ENCODE data around the gene N4BP2L1. TPM values are rescaled to one million over a fixed set of nuclear protein-coding genes. Genes with fewer than 3 reads are reported as not detected.

The N4BP2L1 gene
- total RNA-seq, 1 experiment from 2014 or later, result 9.3 TPM

DNA sequence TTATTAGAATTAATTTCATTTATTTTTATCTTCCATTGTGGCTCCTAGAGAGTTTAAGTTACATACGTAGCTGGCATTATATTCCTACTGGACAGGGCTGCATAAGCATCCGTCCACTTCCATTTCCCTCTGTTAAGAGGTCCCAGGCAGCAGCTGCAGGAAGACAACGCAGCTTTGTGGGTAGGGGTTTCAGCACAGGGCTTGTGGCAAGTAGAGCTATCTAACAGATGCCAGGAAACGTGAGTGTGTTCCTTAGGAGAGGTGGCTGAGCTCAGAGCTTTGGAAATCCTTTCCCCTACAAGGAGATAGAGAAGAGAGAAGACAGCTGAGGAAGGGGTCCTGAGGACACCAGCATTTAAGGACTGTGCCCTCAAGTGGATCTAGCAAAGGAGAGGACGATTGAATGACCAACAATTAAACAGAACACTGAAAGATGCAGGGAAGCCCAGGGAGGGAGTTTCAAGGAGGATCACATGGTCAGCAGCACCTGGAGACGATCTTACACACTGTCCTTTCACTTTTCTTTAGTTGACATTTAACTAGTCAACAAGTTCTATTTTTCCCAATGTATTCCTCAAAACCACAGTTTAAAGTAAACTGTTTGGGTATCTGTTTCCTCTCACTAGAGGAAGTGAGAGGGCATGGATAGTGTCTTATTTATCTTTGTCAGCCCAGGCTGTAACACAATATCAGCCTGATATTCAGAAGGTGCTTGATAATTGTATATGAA is 2.3 kb upstream of the N4BP2L1 start:
- H3K4me1 ChIP-seq, result peaks cover 22% of the 10 kb centered on the region
- no peaks in the 10 kb centered on the region for H3K27me3 Mint-ChIP-seq (ENCODE audit: insufficient read depth, unreplicated experiment)
- H3K27ac Mint-ChIP-seq (ENCODE audit: unreplicated experiment), result no peak overlapping the region
- TF ChIP-seq CTCF (IDR thresholded peaks at IDR 0.05; ENCODE audit: insufficient read depth in 1 of 2, low read depth in 1 of 2, low read length in 1 of 2, severe bottlenecking in 1 of 2, unreplicated experiment in 1 of 2), result no peak
- peaks cover 4% of the 10 kb centered on the region for H3K36me3 Mint-ChIP-seq (ENCODE audit: insufficient read depth, unreplicated experiment)
- no peaks in the 10 kb centered on the region for H3K9me3 Mint-ChIP-seq (ENCODE audit: unreplicated experiment)
- BruUV-seq (replicated peaks), result no TSS peak
- DNase-seq, result no peak
- POLR2A ChIA-PET, result no interaction called here
- intact Hi-C loops (cut with micrococcal nuclease; ENCODE audit: unreplicated experiment), result no loop called here
- H3K9me3 ChIP-seq, result no peaks in the 10 kb centered on the region
- H3K4me1 Mint-ChIP-seq (ENCODE audit: low read depth, unreplicated experiment), result peaks cover 12% of the 10 kb centered on the region
- no peak overlapping the region for H3K4me3 ChIP-seq (ENCODE audit: low read depth, low read length)
- CTCF ChIA-PET, result no interaction called here
- H3K36me3 ChIP-seq (ENCODE audit: control insufficient read depth, insufficient read depth, low read length), result no peaks in the 10 kb centered on the region
- no peak overlapping the region for H3K4me3 Mint-ChIP-seq (ENCODE audit: unreplicated experiment)
- H3K27me3 ChIP-seq (replicated peaks; ENCODE audit: control insufficient read depth, insufficient read depth, low read length), result no peaks in the 10 kb centered on the region

DNA sequence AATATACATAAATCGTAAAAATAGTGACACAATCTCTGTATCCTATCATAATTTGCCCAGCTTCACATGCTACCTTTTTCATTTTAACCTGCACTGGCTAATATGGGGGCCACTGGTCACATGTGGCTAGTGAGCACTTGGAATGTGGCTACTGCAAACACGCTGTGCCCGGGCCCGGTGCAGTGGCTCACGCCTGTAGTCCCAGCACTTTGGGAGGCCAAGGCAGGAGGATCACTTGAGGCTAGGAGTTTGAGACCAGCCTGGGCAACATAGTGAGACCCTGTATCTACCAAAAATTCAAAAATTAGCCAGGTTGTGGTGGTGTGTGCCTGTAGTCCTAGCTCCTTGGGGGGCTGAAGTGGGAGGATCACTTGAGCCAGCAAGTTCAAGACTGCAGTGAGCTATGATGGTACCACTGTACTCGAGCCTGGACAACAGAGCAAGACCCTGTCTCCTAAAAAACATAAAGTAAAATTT is 1.5 kb upstream of the N4BP2L1 start:
- Histone ChIP-seq H3K4me1 (peaks cover 22% of the 10 kb centered on the region), H3K27me3 (replicated peaks; ENCODE audit: control insufficient read depth, insufficient read depth, low read length) (no peaks in the 10 kb centered on the region), H3K9me3 (no peaks in the 10 kb centered on the region), H3K36me3 (ENCODE audit: control insufficient read depth, insufficient read depth, low read length) (no peaks in the 10 kb centered on the region), H3K4me3 (ENCODE audit: low read depth, low read length) (no peak overlapping the region)
- H3K27me3 Mint-ChIP-seq (ENCODE audit: insufficient read depth, unreplicated experiment), result no peaks in the 10 kb centered on the region
- H3K9me3 Mint-ChIP-seq (ENCODE audit: unreplicated experiment), result no peaks in the 10 kb centered on the region
- intact Hi-C loops (cut with micrococcal nuclease; ENCODE audit: unreplicated experiment), result loop anchor here (2.0 to 10.0 kb wide), 3 partner anchors 109 to 405 kb away; partner anchors contain the start of genes BRCA2, N4BP2L2 and ZAR1L
- H3K4me3 Mint-ChIP-seq (ENCODE audit: unreplicated experiment), result no peak overlapping the region
- peaks cover 12% of the 10 kb centered on the region for H3K4me1 Mint-ChIP-seq (ENCODE audit: low read depth, unreplicated experiment)
- no TSS peak for BruUV-seq (replicated peaks)
- ChIA-PET CTCF (interaction anchor here (2.2 kb wide), 1 partner anchor 10 kb away, joined by 14 read pairs; no protein-coding TSS in a partner anchor), POLR2A (interaction anchor here (2.2 kb wide), 1 partner anchor 114 kb away, joined by 14 read pairs; the partner anchor contains the start of genes BRCA2 and ZAR1L)
- no peak for DNase-seq
- no peak overlapping the region for H3K27ac Mint-ChIP-seq (ENCODE audit: unreplicated experiment)
- no peak for TF ChIP-seq CTCF (IDR thresholded peaks at IDR 0.05; ENCODE audit: insufficient read depth in 1 of 2, low read depth in 1 of 2, low read length in 1 of 2, severe bottlenecking in 1 of 2, unreplicated experiment in 1 of 2)
- peaks cover 4% of the 10 kb centered on the region for H3K36me3 Mint-ChIP-seq (ENCODE audit: insufficient read depth, unreplicated experiment)

DNA sequence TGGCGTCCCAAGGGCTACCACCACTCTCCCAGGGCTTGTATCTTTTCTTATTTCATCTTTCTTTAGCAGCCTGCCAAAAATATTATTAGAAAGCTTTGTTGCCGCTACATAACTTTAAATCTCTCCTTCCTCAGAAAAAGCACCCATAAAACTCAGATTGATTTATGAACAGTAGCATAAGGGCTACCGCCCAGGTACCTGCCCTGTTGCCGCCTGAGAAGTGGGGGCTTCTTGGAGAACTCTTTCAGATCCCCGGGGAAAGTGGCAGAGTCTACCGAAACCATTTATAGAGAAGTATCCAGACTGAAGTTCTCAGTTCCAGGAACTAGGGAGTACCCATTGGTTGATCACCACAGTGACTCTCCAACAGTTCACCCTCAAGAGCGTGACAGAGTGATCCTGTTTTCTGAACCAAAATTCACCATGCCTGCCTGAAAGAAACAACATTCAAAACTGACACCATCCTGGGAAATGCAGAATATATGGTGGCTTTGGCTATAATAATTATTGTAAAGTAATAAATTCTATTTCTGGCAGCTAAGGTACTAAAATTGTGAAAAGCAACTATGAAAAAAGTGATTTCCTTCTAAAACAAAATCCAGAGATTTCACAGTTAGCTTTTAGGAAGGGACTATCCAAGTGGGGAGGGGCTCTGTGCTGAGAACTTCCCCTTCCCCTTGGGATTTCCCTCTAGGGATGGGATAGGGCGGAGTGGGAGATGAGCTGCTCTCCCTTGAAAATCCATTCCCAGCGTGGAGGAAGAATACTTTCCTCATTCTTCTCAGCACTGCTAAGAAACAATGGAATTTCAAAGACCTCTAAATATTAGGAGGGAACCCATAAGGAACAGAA is 877 bp upstream of the N4BP2L1 start:
- peaks cover 22% of the 10 kb centered on the region for H3K4me1 ChIP-seq
- ChIA-PET POLR2A (interaction anchor here (0.6 to 2.2 kb wide), 7 partner anchors 10 to 520 kb away, joined by 3 to 14 read pairs (median 6); partner anchors contain the start of genes BRCA2 and ZAR1L), CTCF (interaction anchor here (0.6 to 2.2 kb wide), 3 partner anchors 10 to 519 kb away, joined by 3 to 14 read pairs (median 3); no protein-coding TSS in a partner anchor)
- no peaks in the 10 kb centered on the region for H3K36me3 ChIP-seq (ENCODE audit: control insufficient read depth, insufficient read depth, low read length)
- H3K4me3 ChIP-seq (ENCODE audit: low read depth, low read length), result peak overlapping the region; percentile 62
- Mint-ChIP-seq H3K4me1 (ENCODE audit: low read depth, unreplicated experiment) (peaks cover 18% of the 10 kb centered on the region), H3K4me3 (ENCODE audit: unreplicated experiment) (peak overlapping the region; percentile 76), H3K36me3 (ENCODE audit: insufficient read depth, unreplicated experiment) (peaks cover 4% of the 10 kb centered on the region), H3K27ac (ENCODE audit: unreplicated experiment) (peak overlapping the region; percentile 69), H3K9me3 (ENCODE audit: unreplicated experiment) (no peaks in the 10 kb centered on the region), H3K27me3 (ENCODE audit: insufficient read depth, unreplicated experiment) (no peaks in the 10 kb centered on the region)
- TF ChIP-seq CTCF (IDR thresholded peaks at IDR 0.05; ENCODE audit: insufficient read depth in 1 of 2, low read depth in 1 of 2, low read length in 1 of 2, severe bottlenecking in 1 of 2, unreplicated experiment in 1 of 2), result no peak
- intact Hi-C loops (cut with micrococcal nuclease; ENCODE audit: unreplicated experiment), result loop anchor here (1.0 to 10.0 kb wide), 4 partner anchors 14 to 404 kb away; partner anchors contain the start of genes BRCA2, N4BP2L2 and ZAR1L
- no peak for DNase-seq
- BruUV-seq (replicated peaks), result TSS peak; percentile 97
- no peaks in the 10 kb centered on the region for H3K27me3 ChIP-seq (replicated peaks; ENCODE audit: control insufficient read depth, insufficient read depth, low read length)
- no peaks in the 10 kb centered on the region for H3K9me3 ChIP-seq
